Endothelial cell of hepatic sinusoid (primary cell): ENCODE data around the gene MICAL2.

Experiments
- in situ Hi-C: cut with HindIII; loops from 2 replicates; pipeline ENCODE4 v1.10.0; 2017; ENCODE audit warnings: low sequenced_read_pairs

The MICAL2 gene, protein sequence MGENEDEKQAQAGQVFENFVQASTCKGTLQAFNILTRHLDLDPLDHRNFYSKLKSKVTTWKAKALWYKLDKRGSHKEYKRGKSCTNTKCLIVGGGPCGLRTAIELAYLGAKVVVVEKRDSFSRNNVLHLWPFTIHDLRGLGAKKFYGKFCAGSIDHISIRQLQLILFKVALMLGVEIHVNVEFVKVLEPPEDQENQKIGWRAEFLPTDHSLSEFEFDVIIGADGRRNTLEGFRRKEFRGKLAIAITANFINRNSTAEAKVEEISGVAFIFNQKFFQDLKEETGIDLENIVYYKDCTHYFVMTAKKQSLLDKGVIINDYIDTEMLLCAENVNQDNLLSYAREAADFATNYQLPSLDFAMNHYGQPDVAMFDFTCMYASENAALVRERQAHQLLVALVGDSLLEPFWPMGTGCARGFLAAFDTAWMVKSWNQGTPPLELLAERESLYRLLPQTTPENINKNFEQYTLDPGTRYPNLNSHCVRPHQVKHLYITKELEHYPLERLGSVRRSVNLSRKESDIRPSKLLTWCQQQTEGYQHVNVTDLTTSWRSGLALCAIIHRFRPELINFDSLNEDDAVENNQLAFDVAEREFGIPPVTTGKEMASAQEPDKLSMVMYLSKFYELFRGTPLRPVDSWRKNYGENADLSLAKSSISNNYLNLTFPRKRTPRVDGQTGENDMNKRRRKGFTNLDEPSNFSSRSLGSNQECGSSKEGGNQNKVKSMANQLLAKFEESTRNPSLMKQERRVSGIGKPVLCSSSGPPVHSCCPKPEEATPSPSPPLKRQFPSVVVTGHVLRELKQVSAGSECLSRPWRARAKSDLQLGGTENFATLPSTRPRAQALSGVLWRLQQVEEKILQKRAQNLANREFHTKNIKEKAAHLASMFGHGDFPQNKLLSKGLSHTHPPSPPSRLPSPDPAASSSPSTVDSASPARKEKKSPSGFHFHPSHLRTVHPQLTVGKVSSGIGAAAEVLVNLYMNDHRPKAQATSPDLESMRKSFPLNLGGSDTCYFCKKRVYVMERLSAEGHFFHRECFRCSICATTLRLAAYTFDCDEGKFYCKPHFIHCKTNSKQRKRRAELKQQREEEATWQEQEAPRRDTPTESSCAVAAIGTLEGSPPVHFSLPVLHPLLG

GRCh38 chr11:12110201-12110713, at the start of gene MICAL2:
TSS of gene MICAL2 (plus strand) at chr11:12110590. CDS start at chr11:12162156, 51,566 bp downstream.
- in situ Hi-C loops: no loop called here

- in situ Hi-C loops: no loop called here
Observed at GRCh38 chr11:12061851-12062560, 48.4 kb upstream of the MICAL2 start.

GRCh38 chr11:12063251-12063650, 47.1 kb upstream of the MICAL2 start:
- in situ Hi-C loops: no loop called here

- in situ Hi-C loops: no loop called here
Observed at GRCh38 chr11:12064136-12064953, 46.0 kb upstream of the MICAL2 start.

- in situ Hi-C loops: no loop called here
Observed at GRCh38 chr11:12064954-12065280, 45.5 kb upstream of the MICAL2 start.

- in situ Hi-C loops: no loop called here
Observed at GRCh38 chr11:12066056-12066798, 44.2 kb upstream of the MICAL2 start.

GRCh38 chr11:12066799-12067508, 43.4 kb upstream of the MICAL2 start:
- in situ Hi-C loops: no loop called here

- in situ Hi-C loops: no loop called here
Observed at GRCh38 chr11:12067796-12068357, 42.5 kb upstream of the MICAL2 start.

DNA sequence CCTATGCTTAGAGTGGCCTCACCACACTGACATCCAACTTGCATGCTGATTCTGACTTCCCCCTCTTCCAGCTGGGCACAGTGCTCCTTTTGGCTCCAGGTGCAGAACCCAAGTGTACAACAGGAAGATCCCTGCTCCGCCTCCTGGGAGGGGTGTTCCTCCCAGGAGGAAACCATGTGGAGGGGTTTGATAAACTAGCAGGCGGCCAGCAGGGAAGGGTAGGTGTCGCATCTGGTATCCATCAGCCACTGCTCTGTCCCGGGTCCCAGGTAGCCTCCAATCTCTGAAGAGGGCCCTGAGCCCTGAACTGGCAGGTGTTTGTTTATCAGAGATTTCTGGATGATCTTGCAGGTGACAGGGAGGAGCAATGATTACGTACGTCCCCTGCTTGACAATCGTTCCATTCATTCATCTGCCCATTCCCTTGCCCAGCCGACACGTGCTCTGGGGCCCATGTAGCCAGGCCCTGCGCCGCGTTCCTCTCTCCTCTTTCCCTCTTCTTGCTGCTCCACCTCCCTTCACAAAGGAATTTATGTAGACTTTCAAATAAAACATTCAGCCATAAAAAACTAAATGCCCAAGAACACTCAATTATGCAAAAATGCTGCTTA, 41.2 kb upstream of the MICAL2 start:
- in situ Hi-C loops: no loop called here

DNA sequence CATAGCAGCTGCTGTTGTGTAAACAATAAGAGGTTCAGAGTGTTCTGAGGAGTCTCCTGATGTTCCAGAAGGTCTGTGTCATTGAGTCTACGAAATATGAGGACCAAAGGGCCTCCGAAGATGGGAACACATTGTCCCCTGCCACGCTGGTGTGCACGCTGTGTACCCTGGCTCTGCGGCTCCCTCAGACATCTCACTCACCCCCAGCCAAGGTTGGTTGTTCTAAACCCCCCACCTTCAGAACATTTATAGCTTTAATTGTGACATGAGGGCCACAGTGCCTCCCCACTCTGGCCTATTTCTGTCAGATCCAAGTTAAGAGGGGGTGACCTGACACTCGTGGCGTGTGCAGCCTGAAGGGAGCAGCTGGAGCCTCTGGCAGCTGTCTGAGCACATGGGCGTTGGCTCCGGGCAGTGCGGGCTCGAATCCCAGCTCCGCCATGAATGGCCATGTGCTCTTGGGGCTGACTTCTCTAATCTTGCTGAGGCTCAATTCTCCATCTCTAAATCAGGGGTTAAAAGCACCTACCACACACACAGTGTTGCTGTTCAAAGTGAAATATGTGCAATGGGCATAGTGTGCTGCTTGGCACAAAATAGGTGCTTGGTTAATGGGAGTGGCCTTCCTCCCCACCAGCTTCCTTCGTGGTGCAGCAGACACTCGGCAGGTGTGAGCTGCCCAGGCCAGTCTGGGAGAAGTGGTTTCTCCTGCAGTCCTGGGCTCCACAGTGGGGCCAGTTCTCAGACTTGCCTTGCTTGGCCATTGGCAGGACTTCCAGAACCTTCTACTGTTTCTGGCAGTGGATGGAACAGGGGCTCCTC, 39.7 kb upstream of the MICAL2 start:
- in situ Hi-C loops: no loop called here

DNA sequence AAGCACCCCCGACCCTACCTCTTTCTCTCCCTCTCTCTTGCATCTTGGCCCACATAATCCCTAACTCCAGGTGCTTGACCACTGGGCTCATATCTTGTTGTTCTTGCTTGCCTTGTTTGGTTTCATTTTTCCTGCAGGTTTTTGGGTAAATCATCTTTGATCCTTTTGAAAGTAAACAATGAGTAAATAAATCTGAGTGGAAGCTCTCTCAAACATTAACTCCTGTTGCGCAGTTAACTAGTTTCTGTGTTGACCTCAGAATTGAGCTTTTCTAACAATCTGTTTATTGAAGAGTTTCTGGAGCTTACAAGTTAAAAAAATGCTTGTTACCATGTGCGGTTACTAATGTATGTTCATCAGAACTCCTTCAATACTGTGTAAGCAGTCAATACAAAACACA, 38.8 kb upstream of the MICAL2 start:
- in situ Hi-C loops: no loop called here

DNA sequence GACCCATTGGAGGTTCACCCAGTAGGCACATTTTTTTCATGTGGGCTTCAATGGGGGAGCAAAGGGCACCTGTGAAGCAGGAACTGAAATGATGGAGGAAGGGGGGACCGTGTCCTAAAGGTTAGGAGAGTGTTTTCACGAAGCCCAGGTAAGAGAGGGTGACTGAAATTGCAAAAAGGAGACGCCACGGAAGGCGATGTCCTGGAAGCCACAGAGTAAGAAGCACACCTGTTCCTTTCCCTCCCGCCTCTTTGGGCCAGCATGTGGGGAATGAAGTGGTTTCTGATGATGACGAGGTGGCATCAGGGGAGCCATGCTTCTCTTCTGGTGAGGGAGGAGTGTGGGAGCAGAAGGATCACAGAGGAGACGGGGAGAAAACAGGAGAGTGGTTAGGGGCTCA, 37.0 kb upstream of the MICAL2 start:
- in situ Hi-C loops: no loop called here

DNA sequence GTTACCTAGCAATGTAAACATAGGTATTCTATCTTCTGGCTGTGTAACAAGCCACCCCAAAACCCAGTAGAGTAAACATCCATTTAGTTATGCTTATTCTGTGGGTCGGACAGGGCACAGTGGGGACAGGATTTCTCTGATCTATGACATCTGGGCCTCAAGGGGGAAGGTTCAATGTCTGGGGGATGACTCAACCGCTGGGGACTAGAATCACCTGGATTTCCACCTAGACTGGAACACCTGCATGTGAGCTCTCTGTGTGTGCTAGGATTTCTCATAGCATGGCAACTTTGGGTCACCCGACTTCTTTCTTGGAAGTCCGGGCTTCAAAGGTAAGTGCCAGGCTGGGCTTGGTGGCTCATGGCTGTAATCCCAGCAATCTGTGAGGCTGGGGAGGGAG, 36.5 kb upstream of the MICAL2 start:
- in situ Hi-C loops: no loop called here

DNA sequence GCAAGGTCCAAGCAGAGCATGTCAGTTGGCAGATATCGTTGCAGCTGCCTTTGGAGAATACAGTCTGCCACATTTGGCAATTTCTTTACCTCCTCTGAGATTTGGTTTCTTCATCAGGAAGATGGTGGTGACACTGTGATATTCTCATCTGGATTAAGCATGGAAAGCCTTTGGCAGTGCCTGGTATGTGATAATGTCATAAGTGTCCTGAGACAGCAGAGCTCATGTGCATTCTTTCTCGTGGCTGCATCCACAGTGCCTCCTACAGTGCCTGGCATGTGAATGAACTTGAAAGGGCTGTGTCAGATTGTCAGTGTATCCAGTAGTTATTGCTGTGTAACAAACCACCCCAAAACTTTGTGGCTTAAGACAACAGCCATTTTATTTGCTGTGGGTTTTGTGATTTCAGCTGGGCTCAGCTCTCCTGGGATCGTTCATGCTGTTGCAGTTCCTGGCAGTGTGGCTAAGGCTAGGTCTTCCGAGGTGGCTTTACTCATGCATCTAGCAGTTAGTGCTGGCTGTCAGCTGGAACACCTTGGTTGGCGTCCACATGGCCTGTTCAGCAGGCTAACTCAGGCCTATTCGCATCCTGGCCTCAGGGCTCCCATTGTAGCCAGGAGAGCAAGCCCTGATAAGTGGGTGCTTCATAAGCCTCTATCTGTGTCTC, 35.7 kb upstream of the MICAL2 start:
- in situ Hi-C loops: no loop called here

GRCh38 chr11:12075291-12075690, 35.1 kb upstream of the MICAL2 start:
- in situ Hi-C loops: no loop called here
